Measurements from ENCODE around the gene COQ4.
"Not testable (repeated sequence)": the region's sequence is repeated elsewhere in the genome, so short reads cannot be mapped to it uniquely, and the experiment has no call there.

GRCh38 chr9:128338852-128339614 is 16.4 kb downstream of the COQ4 start:
- not testable (repeated sequence) for TF ChIP-seq CTCF, POLR2A (IDR thresholded peaks at IDR 0.05)

Data from uterus (tissue), 2 donors.